Parathyroid adenoma (tissue), 2 donors: ENCODE data around the gene PIAS4.

Experiments
- H2AFZ ChIP-seq: fragments of 300-600 bp; sonication (generic); one replicate; pipeline ENCODE4 v1.7.0; 2017; ENCODE audit warnings: antibody characterized with exemption, mild to moderate bottlenecking
- H3K27ac ChIP-seq: fragments of 300-600 bp; sonication (generic); one replicate; pipeline ENCODE4 v1.7.0; 2017
- H3K27me3 ChIP-seq: fragments of 300-600 bp; sonication (generic); one replicate; pipeline ENCODE4 v1.7.0; 2017; ENCODE audit warnings: low read length; ENCODE audit not compliant: control insufficient read depth, insufficient read depth
- H3K36me3 ChIP-seq: fragments of 300-600 bp; sonication (generic); one replicate; pipeline ENCODE4 v1.7.0; 2017; ENCODE audit warnings: low read length; ENCODE audit not compliant: control insufficient read depth, insufficient read depth
- H3K4me1 ChIP-seq: fragments of 300-600 bp; sonication (generic); one replicate; pipeline ENCODE4 v1.7.0; 2017; ENCODE audit warnings: control low read depth
- H3K4me2 ChIP-seq: fragments of 300-600 bp; sonication (generic); one replicate; pipeline ENCODE4 v1.7.0; 2017; ENCODE audit warnings: low read length
- H3K4me3 ChIP-seq: fragments of 300-600 bp; sonication (generic); one replicate; pipeline ENCODE4 v1.7.0; 2017; ENCODE audit warnings: low read depth, low read length
- H3K79me2 ChIP-seq: fragments of 300-600 bp; sonication (generic); one replicate; pipeline ENCODE4 v1.7.0; 2017; ENCODE audit warnings: control low read depth
- H3K9ac ChIP-seq: fragments of 300-600 bp; sonication (generic); one replicate; pipeline ENCODE4 v1.7.0; 2017; ENCODE audit warnings: mild to moderate bottlenecking
- H3K9me3 ChIP-seq: fragments of 300-600 bp; sonication (generic); one replicate; pipeline ENCODE4 v1.7.0; 2017; ENCODE audit warnings: low read length; ENCODE audit not compliant: control insufficient read depth
- CTCF ChIP-seq: fragments of 300-600 bp; sonication (generic); IDR thresholded peaks from one replicate; pipeline ENCODE4 v1.7.0; 2017; ENCODE audit warnings: antibody characterized with exemption, mild to moderate bottlenecking
- donor health status: primary hyperparathyroidism.

PIAS4 gene

GRCh38 chr19:4066176-4066606, 58.7 kb downstream of the PIAS4 start:
- peaks cover 26% of the 10 kb centered on the region for H3K4me1 ChIP-seq
- peak overlapping the region; percentile 80 for H3K27ac ChIP-seq
- H3K4me2 ChIP-seq, result peak overlapping the region; percentile 47
- no peaks in the 10 kb centered on the region for H3K36me3 ChIP-seq
- peak overlapping the region; percentile 51 for H3K9ac ChIP-seq
- peak overlapping the region; percentile 64 for H3K4me3 ChIP-seq
- no peaks in the 10 kb centered on the region for H3K9me3 ChIP-seq
- H3K27me3 ChIP-seq, result no peaks in the 10 kb centered on the region
- no peak for TF ChIP-seq CTCF
- peaks cover 38% of the 10 kb centered on the region for H3K79me2 ChIP-seq
- peak overlapping the region; percentile 28 for H2AFZ ChIP-seq

- H3K79me2 ChIP-seq, result peaks cover 32% of the 10 kb centered on the region
- H3K4me2 ChIP-seq, result peak within 1 kb of the TSS; percentile 80
- H3K4me3 ChIP-seq, result peak within 1 kb of the TSS; percentile 69
- no peak for TF ChIP-seq CTCF
- no peaks in the 10 kb centered on the region for H3K9me3 ChIP-seq
- H3K36me3 ChIP-seq, result no peaks in the 10 kb centered on the region
- H2AFZ ChIP-seq, result peak within 1 kb of the TSS; percentile 97
- peaks cover 20% of the 10 kb centered on the region for H3K4me1 ChIP-seq
- peak within 1 kb of the TSS; percentile 80 for H3K27ac ChIP-seq
- H3K27me3 ChIP-seq, result no peaks in the 10 kb centered on the region
- peak within 1 kb of the TSS; percentile 87 for H3K9ac ChIP-seq
These were observed 59.3 kb downstream of the PIAS4 start, which contains the start of gene ZBTB7A for GRCh38 chr19:4066682-4067395. Gene ZBTB7A (minus strand): TSS chr19:4066899. CDS start chr19:4055232, 11,667 bp downstream.

GRCh38 chr19:4067396-4068046, 60.0 kb downstream of the PIAS4 start:
- Histone ChIP-seq H3K9ac (peak overlapping the region; percentile 87), H3K4me1 (peaks cover 14% of the 10 kb centered on the region), H3K36me3 (no peaks in the 10 kb centered on the region), H3K4me3 (peak overlapping the region; percentile 69), H3K79me2 (peaks cover 25% of the 10 kb centered on the region), H3K9me3 (no peaks in the 10 kb centered on the region), H3K27me3 (no peaks in the 10 kb centered on the region), H2AFZ (peak overlapping the region; percentile 97), H3K4me2 (peak overlapping the region; percentile 80), H3K27ac (peak overlapping the region; percentile 78)
- TF ChIP-seq CTCF, result no peak

GRCh38 chr19:4068047-4068966, 60.8 kb downstream of the PIAS4 start:
- TF ChIP-seq CTCF, result no peak
- Histone ChIP-seq H3K4me1 (peaks cover 6% of the 10 kb centered on the region), H3K9ac (no peak overlapping the region), H3K79me2 (peaks cover 17% of the 10 kb centered on the region), H3K36me3 (no peaks in the 10 kb centered on the region), H3K4me3 (no peak overlapping the region), H3K27ac (peak overlapping the region; percentile 47), H3K9me3 (no peaks in the 10 kb centered on the region), H3K27me3 (no peaks in the 10 kb centered on the region), H3K4me2 (peak overlapping the region; percentile 80), H2AFZ (peak overlapping the region; percentile 97)
